Globus pallidus (tissue), 1 donor: ENCODE results near the gene HYAL1.

Experiments used
- DNase-seq: peaks from one replicate; pipeline ENCODE4 v3.0.0-alpha.2; 2015; ENCODE audit warnings: low spot score

HYAL1 gene, protein sequence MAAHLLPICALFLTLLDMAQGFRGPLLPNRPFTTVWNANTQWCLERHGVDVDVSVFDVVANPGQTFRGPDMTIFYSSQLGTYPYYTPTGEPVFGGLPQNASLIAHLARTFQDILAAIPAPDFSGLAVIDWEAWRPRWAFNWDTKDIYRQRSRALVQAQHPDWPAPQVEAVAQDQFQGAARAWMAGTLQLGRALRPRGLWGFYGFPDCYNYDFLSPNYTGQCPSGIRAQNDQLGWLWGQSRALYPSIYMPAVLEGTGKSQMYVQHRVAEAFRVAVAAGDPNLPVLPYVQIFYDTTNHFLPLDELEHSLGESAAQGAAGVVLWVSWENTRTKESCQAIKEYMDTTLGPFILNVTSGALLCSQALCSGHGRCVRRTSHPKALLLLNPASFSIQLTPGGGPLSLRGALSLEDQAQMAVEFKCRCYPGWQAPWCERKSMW

GRCh38 chr3:50303013-50303815 is at the start of gene HYAL1:
TSS of gene HYAL1 (minus strand) at chr3:50303574. CDS start at chr3:50302956, 618 bp downstream.
- DNase-seq, result no peak

DNA sequence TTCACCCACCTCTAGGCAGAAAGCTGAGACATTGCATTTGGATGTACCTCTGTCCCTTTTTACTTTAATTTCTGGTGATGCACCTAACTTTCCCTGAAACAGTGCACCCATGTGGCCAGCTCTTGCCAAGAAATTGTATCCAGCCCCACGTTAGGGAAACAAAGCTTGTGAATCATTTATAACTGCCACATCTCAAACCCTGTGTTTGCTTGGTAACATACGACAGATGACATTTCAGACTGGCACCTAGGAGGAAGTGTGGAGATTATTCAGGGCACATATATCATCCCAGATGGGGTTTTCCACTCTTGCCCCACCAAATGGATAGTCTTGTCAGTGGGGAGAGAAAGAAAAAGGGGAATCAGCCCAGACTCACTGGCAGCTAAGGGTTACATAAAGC is 49.4 kb upstream of the HYAL1 start:
- no peak for DNase-seq

DNA sequence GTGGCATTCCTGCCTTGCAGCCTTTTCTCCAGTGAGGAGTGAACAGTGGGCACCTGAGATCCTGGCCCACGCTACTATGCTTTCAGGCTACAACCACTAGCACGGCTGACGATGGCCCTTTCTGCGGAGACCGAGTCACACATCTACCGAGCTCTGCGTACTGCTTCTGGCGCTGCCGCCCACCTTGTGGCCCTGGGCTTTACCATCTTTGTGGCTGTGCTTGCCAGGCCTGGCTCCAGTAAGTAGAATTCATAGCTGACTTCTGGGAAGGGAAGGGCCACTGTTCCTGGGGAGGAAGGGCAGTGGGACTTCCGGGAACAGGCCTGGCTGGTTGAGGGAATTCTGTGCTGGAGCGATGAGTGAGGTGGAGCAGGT is 47.9 kb upstream of the HYAL1 start:
- no peak for DNase-seq

- DNase-seq, result peak; percentile 96
Measured at GRCh38 chr3:50350527-50351322, 47.4 kb upstream of the HYAL1 start, which contains the start of the genes CYB561D2 and NPRL2. TSS of gene CYB561D2 (plus strand) at chr3:50350862. CDS start at chr3:50351434, 572 bp downstream. TSS of gene NPRL2 (minus strand) at chr3:50350775. CDS start at chr3:50350652, 123 bp downstream.

GRCh38 chr3:50350213-50350526 is 46.8 kb upstream of the HYAL1 start:
- DNase-seq, result no peak

DNA sequence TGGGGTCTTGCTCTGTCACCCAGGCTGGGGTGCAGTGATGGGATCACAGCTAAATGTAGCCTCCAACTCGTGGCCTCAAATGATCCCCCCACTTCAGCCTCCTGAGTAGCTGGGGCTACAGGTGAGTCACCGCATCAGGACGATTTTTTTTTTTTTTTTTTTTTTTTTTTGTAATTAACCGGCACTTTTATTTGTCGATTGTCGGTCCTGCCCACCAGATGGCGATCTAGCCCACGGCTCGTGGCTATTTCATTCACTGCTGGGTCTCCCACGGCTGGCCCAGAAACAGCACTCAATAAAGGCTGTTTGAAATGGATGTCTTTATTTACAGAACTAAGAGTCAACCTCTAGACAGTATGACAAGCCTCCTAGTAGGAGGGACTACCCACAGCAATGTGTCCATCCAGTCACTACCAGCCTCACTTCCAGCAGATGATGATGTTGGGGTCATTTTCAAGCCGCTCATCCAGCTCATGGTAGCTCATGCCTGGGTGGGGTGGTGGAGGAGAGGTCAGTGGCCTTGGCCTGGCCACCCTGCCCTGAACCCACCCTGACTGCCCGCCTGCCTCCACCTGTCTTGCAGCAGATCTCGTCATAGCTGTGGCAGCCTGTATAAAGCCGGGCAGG is 43.9 kb upstream of the HYAL1 start:
- DNase-seq, result peak; percentile 62

DNA sequence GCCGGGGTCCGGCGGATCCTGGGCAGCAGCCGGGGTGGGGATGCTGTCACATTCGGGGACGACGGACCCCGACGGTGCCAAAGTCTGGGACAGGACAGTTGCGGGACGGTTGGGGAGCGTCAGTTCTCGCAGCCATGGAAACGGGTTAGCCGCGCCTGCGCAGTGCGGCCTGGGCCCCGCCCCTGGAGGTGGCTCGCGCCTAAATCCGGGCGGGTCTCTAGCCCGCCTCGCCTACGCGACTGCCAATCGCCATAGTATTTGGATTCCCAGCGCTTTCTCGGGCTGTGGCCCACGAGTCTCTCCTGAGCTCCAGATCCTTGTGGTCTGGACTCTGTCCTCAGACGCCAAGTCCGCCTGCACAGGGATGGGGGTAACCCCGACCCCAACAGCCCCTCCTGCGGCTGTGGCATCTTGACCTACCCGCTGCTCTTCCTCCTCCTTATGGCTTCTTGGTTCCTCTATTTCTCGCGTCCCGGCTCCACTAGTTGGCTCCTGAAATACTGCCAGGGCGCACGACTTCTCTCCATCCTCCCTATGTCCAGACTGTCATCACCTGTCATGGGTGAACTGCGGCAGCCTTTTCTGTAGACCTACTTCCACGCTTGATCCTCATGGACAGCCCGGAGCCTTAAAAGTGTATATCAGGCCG is 42.3 kb upstream of the HYAL1 start, which contains the start of gene ZMYND10:
TSS of gene ZMYND10 (minus strand) at position 147 of the 649 bp plus-strand sequence. CDS start 153 bp downstream, outside the sequence.
- DNase-seq, result no peak

- DNase-seq, result no peak
Measured at GRCh38 chr3:50345008-50345407, 41.6 kb upstream of the HYAL1 start.

GRCh38 chr3:50342813-50343633 is 39.6 kb upstream of the HYAL1 start:
- no peak for DNase-seq

DNA sequence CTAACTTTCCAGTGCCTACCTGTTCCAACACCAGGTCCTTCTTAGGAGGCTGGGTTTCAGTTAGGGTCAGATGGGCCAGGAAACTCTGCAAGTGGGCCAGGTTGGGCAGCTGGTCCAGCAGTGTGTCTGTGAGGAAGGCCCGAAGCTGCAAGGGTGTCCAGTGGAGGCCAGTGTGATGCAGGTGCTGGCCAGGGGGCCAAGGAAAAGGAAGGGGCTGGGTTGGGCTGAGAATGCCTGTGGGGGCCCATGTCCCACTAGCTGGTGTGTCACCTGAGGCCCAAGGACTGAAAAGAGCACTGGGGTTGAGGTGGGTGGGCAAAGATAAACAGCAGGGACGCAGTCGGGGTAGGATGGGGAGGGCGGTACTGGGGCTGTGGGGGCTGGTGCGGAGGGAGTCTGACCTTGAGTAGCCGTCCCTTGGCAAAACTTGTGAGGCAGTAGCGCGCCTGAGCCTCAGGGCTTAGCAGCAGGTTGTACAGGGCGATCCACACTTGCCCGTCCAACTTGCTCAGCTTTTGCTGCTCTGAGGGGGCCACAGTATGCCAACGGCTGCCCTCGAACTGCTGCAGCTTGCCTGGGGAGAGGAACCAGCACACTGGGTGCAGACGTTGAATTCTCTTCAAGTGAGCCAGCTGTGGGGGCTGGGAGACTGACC is 38.7 kb upstream of the HYAL1 start:
- no peak for DNase-seq

DNA sequence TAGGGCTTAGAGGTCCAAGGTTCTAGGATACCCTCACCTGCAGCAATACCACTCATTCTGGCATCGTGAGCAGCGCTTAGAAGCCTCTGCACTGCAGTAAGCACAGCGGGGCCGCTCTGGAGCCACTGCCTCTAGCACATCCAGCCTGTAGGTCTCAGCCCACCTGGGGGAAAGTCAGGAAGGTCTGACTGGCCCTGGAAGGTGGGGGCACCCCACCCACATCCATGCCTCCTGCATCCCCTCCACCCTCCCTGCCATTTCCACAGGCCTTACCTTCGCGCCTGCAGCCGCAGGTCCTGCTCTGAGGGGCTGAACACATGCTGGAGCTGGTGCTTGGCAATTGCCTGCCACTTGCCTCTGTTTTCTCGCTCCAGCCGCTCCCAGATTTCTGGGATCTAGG is 38.2 kb upstream of the HYAL1 start:
- DNase-seq, result no peak

- DNase-seq, result no peak
Measured at GRCh38 chr3:50340448-50341329, 37.3 kb upstream of the HYAL1 start, which contains the start of gene RASSF1. TSS of gene RASSF1 (minus strand) at chr3:50340836. CDS start at chr3:50340805, 31 bp downstream.

- DNase-seq, result no peak
Measured at GRCh38 chr3:50340147-50340447, 36.7 kb upstream of the HYAL1 start.

- no peak for DNase-seq
Measured at GRCh38 chr3:50339485-50340146, 36.2 kb upstream of the HYAL1 start.

DNA sequence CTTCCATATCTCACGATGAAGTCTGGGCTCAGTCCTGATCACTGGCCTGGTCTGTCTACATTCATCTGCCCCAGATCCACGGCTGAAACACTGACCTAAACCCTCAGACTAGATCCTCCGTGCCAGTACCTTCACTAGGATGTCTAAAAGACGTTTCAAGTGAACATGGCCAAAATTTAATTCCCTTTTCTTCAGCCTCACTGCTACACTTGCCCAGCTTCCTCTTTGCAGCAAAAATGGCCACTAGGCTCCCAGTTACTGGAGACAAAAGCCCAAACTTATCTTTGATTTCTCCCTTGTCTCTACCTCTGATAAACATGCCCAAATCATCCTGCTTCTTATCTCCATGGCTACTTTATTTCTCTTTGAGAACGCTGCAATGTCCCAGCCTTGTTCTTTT is 35.6 kb upstream of the HYAL1 start:
- no peak for DNase-seq

DNA sequence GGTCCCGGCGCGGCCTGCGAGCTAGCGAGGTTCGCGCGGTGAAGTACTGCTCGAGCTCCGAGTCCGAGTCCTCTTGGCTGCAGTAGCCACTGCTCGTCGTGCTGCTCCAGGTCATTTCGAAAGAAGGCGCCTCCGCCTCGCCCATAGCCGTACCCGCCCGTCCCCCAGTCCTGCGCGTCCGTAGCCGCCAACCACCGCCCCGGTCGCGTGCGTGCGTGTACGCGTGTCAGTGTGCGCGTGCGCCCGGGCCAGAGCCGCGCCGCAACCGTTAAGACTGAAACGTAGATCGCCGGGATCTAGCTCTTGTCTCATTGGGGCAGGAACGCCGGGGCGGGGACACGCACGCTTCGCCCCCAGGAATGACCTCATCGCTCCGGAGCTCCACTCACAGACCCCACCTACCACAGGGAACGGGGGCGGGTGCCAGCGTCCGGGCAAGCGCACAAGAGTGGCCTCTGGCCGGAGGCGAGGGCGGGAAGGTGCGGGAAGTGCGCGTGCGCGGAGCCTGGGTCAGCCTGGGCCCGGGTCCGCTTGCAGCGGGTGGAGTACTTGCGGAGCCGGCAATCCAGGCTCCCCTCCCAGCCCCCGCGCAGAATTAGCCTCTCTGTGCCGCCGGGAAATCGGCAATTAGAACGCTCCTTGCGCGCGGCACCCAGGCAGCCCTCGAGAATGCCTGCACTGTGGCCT is 33.9 kb upstream of the HYAL1 start:
- peak; percentile 97 for DNase-seq

GRCh38 chr3:50336452-50337174 is 33.2 kb upstream of the HYAL1 start:
- no peak for DNase-seq
